ENCODE measurements around the gene COBLL1.

DNA sequence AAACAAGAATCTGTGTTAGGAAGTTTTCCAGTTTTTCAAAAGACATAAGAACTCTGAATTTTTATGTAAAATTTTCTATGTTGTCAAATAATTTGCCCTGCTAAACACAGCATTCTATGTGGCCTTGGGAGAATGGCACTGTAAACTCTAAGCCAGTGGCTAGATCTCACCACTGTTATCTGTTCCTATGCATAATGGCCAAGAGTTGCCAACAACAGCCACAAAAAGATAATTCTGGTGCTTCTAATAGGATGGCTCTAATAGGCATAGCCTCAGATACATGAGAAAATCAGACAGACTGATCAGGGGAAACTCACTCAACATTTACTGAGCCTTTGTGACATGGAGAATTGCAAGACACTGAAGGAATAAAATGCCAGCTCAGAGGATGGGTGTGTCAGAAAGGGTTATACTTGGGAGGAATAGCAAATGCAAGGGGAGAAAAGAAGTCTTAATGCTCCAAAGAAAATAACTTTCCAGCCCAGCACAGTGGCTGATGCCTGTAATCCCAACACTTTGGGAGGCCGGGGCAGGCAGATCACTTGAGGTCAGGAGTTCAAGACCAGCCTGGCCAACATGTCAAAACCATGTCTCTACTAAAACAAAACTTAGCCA is 63.7 kb downstream of the COBLL1 start:
- TF ChIP-seq, protein P1, sequence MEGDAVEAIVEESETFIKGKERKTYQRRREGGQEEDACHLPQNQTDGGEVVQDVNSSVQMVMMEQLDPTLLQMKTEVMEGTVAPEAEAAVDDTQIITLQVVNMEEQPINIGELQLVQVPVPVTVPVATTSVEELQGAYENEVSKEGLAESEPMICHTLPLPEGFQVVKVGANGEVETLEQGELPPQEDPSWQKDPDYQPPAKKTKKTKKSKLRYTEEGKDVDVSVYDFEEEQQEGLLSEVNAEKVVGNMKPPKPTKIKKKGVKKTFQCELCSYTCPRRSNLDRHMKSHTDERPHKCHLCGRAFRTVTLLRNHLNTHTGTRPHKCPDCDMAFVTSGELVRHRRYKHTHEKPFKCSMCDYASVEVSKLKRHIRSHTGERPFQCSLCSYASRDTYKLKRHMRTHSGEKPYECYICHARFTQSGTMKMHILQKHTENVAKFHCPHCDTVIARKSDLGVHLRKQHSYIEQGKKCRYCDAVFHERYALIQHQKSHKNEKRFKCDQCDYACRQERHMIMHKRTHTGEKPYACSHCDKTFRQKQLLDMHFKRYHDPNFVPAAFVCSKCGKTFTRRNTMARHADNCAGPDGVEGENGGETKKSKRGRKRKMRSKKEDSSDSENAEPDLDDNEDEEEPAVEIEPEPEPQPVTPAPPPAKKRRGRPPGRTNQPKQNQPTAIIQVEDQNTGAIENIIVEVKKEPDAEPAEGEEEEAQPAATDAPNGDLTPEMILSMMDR (IDR thresholded peaks at IDR 0.05) = no peak
- no peak for TF ChIP-seq EZH2 (IDR thresholded peaks at IDR 0.05)

All from neural progenitor cell (in vitro differentiated cells).